Trophoblast cell (in vitro differentiated cells and primary cell): Measurements from ENCODE around the gene ZNF653.

Experiments
- DNase-seq, 2 donors: peaks; one replicate each; pipeline ENCODE4 v3.0.0-alpha.2; 2016
- H2AFZ ChIP-seq: 2 replicates; pipeline ENCODE4 v1.6.1; 2013; ENCODE audit warnings: low read length, moderate library complexity, mild to moderate bottlenecking; ENCODE audit not compliant: insufficient read depth, poor library complexity
- H2AK5ac ChIP-seq: 2 replicates; pipeline ENCODE4 v1.6.1; 2013; ENCODE audit warnings: mild to moderate bottlenecking, low read length
- H2BK120ac ChIP-seq: 2 replicates; pipeline ENCODE4 v1.6.1; 2013; ENCODE audit warnings: low read length, mild to moderate bottlenecking, moderate library complexity; ENCODE audit not compliant: insufficient read depth, poor library complexity
- H2BK12ac ChIP-seq: 2 replicates; pipeline ENCODE4 v1.6.1; 2013; ENCODE audit warnings: mild to moderate bottlenecking, low read length, moderate library complexity
- H2BK5ac ChIP-seq: 2 replicates; pipeline ENCODE4 v1.6.1; 2013; ENCODE audit warnings: low read length, low read depth, moderate library complexity, mild to moderate bottlenecking; ENCODE audit not compliant: poor library complexity
- H3K14ac ChIP-seq: 2 replicates; pipeline ENCODE4 v1.6.1; 2013; ENCODE audit warnings: mild to moderate bottlenecking, low read length
- H3K18ac ChIP-seq: 2 replicates; pipeline ENCODE4 v1.6.1; 2013; ENCODE audit warnings: mild to moderate bottlenecking, low read length
- H3K23ac ChIP-seq: 2 replicates; pipeline ENCODE4 v1.6.1; 2013; ENCODE audit warnings: low read length
- H3K27ac ChIP-seq: 2 replicates; pipeline ENCODE4 v1.5.1; 2013; ENCODE audit warnings: low read depth, mild to moderate bottlenecking, inconsistent platforms, low read length, moderate library complexity
- H3K27me3 ChIP-seq: 2 replicates; pipeline ENCODE4 v1.6.1; 2013; ENCODE audit warnings: inconsistent platforms, mild to moderate bottlenecking, low read length, moderate library complexity; ENCODE audit not compliant: insufficient read depth
- H3K36me3 ChIP-seq, 2 experiments: 1 replicate in 1 of 2; 2 replicates in 1 of 2; pipeline ENCODE4 v1.6.1; 2013; ENCODE audit warnings: low read length in 2 of 2, mild to moderate bottlenecking in 2 of 2, moderate library complexity in 1 of 2; ENCODE audit not compliant: insufficient read depth in 2 of 2, control insufficient read depth in 1 of 2
- H3K4ac ChIP-seq: 2 replicates; pipeline ENCODE4 v1.6.1; 2013; ENCODE audit warnings: low read depth, mild to moderate bottlenecking, low read length, moderate library complexity
- H3K4me1 ChIP-seq, 2 experiments: 1 replicate in 1 of 2; 2 replicates in 1 of 2; pipeline ENCODE4 v1.6.1; 2013; ENCODE audit warnings: low read length in 2 of 2, mild to moderate bottlenecking in 2 of 2, moderate library complexity in 1 of 2; ENCODE audit not compliant: insufficient read depth in 2 of 2, control insufficient read depth in 1 of 2
- H3K4me2 ChIP-seq: 2 replicates; pipeline ENCODE4 v1.6.1; 2013; ENCODE audit warnings: inconsistent platforms, mild to moderate bottlenecking, low read length, moderate library complexity
- H3K4me3 ChIP-seq: 2 replicates; pipeline ENCODE4 v1.5.1; 2013; ENCODE audit warnings: mild to moderate bottlenecking, low read depth, low read length, inconsistent platforms
- H3K79me1 ChIP-seq: one replicate; pipeline ENCODE4 v1.6.1; 2013; ENCODE audit warnings: low read length
- H3K79me2 ChIP-seq: 2 replicates; pipeline ENCODE4 v1.6.1; 2013; ENCODE audit warnings: low read length, mild to moderate bottlenecking; ENCODE audit not compliant: control insufficient read depth, insufficient read depth, poor library complexity
- H3K9ac ChIP-seq: 2 replicates; pipeline ENCODE4 v1.6.1; 2013; ENCODE audit warnings: mild to moderate bottlenecking, low read length
- H3K9me3 ChIP-seq: 2 replicates; pipeline ENCODE4 v1.6.1; 2013; ENCODE audit warnings: low read depth, mild to moderate bottlenecking, control low read depth, inconsistent platforms, low read length; ENCODE audit not compliant: insufficient read depth
- H4K12ac ChIP-seq: 2 replicates; pipeline ENCODE4 v1.6.1; 2013; ENCODE audit warnings: low read depth, mild to moderate bottlenecking, low read length, moderate library complexity
- H4K8ac ChIP-seq: 2 replicates; pipeline ENCODE4 v1.6.1; 2013; ENCODE audit warnings: low read depth, mild to moderate bottlenecking, low read length, moderate library complexity
- H4K91ac ChIP-seq: one replicate; pipeline ENCODE4 v1.6.1; 2013; ENCODE audit warnings: low read depth, mild to moderate bottlenecking, low read length, moderate library complexity
- WGBS: extraction: QIAGEN DNeasy Blood & Tissue Kit; methylation state at CpG from one replicate; pipeline ENCODE4 v1.1.7; 2013; ENCODE audit warnings: missing lambda C conversion rate; ENCODE audit not compliant: insufficient read length, insufficient coverage; ENCODE audit errors: extremely low coverage; 5-methylcytosine and 5-hydroxymethylcytosine counted together

Gene ZNF653

DNA sequence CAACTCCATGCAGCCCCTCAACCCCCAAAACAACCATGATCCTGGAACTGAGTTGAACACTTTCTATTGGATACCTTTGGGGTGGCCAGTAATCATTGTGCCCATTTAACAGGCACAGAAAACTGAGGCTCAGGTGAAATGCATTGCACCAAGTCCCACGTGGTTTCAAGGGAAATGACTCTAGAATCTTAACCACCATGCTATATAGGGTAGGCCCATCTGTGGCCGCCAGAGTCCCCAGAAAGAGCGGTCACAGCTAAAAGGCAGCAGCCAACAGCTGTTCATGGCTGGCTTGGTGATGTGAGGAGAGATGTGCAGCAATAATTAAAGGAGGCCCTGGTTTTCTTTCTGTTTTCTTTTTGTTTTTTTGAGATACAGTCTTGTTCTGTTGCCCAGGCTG, 35.6 kb upstream of the ZNF653 start:
- H3K23ac ChIP-seq: no peak overlapping the region
- no peak overlapping the region for H3K4me3 ChIP-seq
- H3K4me1 ChIP-seq: peaks cover 13 to 16% of the 10 kb centered on the region in 2 experiments
- H2AK5ac ChIP-seq: no peak overlapping the region
- H3K4ac ChIP-seq: no peak overlapping the region
- peaks cover 28 to 33% of the 10 kb centered on the region in 2 experiments for H3K36me3 ChIP-seq
- no peak overlapping the region for H3K14ac ChIP-seq
- H3K18ac ChIP-seq: no peak overlapping the region
- no peak overlapping the region for H2BK12ac ChIP-seq
- H2BK5ac ChIP-seq: no peak overlapping the region
- no peaks in the 10 kb centered on the region for H3K9me3 ChIP-seq
- no CpG with 5 or more reads among the region's 3 CpGs for WGBS
- no peak overlapping the region for H3K4me2 ChIP-seq
- no peak overlapping the region for H2AFZ ChIP-seq
- H3K79me1 ChIP-seq: peaks cover 22% of the 10 kb centered on the region
- H4K12ac ChIP-seq: peak overlapping the region; percentile 27
- no peak overlapping the region for H4K91ac ChIP-seq
- H2BK120ac ChIP-seq: no peak overlapping the region
- no peak overlapping the region for H3K9ac ChIP-seq
- H4K8ac ChIP-seq: no peak overlapping the region
- no peaks in the 10 kb centered on the region for H3K27me3 ChIP-seq
- H3K27ac ChIP-seq: no peak overlapping the region
- H3K79me2 ChIP-seq: peaks cover 16% of the 10 kb centered on the region
- no peak for DNase-seq

DNA sequence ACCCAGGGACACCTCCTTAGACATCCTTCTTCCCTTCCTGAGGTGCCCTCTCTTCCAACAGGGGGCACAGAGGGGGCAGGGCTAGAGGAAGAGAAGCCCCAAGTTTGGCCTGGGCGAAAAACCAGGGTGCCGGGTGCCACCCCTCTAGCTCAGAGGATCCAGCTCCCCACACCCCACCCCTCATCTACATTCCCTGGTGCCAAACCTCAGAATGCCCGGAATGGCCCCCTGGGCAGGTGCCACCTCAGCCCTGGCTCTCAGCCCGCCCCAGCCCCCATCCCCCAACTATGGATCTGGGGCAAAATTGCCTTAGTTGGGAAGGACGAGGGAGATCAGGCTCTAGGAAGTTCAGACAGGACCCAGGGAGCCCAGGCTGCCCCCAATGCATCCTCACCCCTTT, 35.0 kb upstream of the ZNF653 start:
- Histone ChIP-seq H3K9me3 (no peaks in the 10 kb centered on the region), H3K14ac (peak overlapping the region; percentile 88), H2BK120ac (peak overlapping the region; percentile 76), H3K4me2 (peak overlapping the region; percentile 70), H3K23ac (no peak overlapping the region), H3K4me1 (peaks cover 14 to 16% of the 10 kb centered on the region in 2 experiments), H2AFZ (peak overlapping the region; percentile 27), H3K36me3 (peaks cover 22 to 29% of the 10 kb centered on the region in 2 experiments), H3K27ac (peak overlapping the region; percentile 61), H3K18ac (peak overlapping the region; percentile 67), H3K4ac (peak overlapping the region; percentile 26), H3K4me3 (no peak overlapping the region), H4K12ac (peak overlapping the region; percentile 61), H4K8ac (peak overlapping the region; percentile 51), H3K9ac (no peak overlapping the region), H2BK12ac (peak overlapping the region; percentile 42), H3K27me3 (no peaks in the 10 kb centered on the region), H4K91ac (peak overlapping the region; percentile 87), H2AK5ac (peak overlapping the region; percentile 90), H3K79me1 (peaks cover 26% of the 10 kb centered on the region), H3K79me2 (peaks cover 18% of the 10 kb centered on the region), H2BK5ac (peak overlapping the region; percentile 74)
- WGBS: no CpG with 5 or more reads among the region's 5 CpGs
- DNase-seq: no peak

DNA sequence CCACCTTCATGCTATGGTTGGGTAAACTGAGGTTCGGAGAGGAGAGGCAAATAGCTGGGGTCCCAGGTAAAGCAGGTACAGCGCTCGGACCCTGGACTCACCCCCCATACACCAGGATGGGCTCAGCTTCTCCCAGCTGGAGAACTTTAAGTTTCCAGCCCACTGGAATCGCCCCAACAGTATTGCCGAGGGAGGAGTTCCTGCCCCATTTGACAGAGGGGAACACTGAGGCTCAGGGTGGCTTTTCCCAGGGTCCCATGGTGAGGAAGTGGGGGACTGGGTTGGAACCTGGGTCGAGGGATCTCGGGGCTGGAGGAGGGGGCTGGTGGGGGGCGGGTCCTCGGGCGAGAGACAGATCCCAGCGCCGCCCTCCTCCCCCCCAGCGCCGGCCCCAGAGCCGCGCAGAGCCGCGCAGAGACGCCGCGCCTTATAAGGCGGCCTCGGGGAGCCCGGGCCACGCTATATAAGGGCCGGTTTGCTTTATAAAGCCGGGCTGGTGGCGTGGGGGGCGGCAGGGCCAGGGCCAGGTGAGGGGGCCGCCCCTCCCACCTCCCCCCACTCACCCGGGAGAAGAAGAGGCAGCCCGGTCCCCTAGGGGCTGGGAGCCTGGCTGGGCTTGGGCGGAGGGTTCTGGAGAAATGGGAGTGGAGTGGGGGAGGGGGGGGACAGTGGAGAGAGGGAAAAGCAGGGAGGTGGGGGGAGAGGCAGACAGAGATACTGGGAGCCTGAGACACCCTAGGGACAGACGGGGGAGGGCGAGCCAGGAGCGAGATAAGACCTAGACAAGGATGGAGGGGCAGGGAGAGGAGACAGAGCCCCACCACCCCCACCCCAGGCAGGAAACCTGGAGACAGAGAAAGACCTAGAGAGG, 34.1 kb upstream of the ZNF653 start:
- H4K12ac ChIP-seq: peak overlapping the region; percentile 61
- H2AK5ac ChIP-seq: peak overlapping the region; percentile 92
- peak overlapping the region; percentile 79 for H2BK120ac ChIP-seq
- H3K18ac ChIP-seq: peak overlapping the region; percentile 87
- peaks cover 29% of the 10 kb centered on the region for H3K79me1 ChIP-seq
- peak overlapping the region; percentile 88 for H3K14ac ChIP-seq
- peak overlapping the region; percentile 63 for H2AFZ ChIP-seq
- peak overlapping the region; percentile 84 for H2BK12ac ChIP-seq
- no CpG with 5 or more reads among the region's 36 CpGs for WGBS
- H3K4me2 ChIP-seq: peak overlapping the region; percentile 70
- H3K9ac ChIP-seq: peak overlapping the region; percentile 90
- H3K27me3 ChIP-seq: no peaks in the 10 kb centered on the region
- peak overlapping the region; percentile 87 for H4K91ac ChIP-seq
- H3K9me3 ChIP-seq: no peaks in the 10 kb centered on the region
- peaks cover 17 to 21% of the 10 kb centered on the region in 2 experiments for H3K4me1 ChIP-seq
- peak overlapping the region; percentile 72 for H4K8ac ChIP-seq
- peak overlapping the region; percentile 75 for H3K4me3 ChIP-seq
- H3K27ac ChIP-seq: peak overlapping the region; percentile 91
- peaks cover 22% of the 10 kb centered on the region in 2 experiments for H3K36me3 ChIP-seq
- no peak for DNase-seq
- H3K79me2 ChIP-seq: peaks cover 20% of the 10 kb centered on the region
- peak overlapping the region; percentile 91 for H3K4ac ChIP-seq
- H2BK5ac ChIP-seq: peak overlapping the region; percentile 90
- peak overlapping the region; percentile 10 for H3K23ac ChIP-seq

DNA sequence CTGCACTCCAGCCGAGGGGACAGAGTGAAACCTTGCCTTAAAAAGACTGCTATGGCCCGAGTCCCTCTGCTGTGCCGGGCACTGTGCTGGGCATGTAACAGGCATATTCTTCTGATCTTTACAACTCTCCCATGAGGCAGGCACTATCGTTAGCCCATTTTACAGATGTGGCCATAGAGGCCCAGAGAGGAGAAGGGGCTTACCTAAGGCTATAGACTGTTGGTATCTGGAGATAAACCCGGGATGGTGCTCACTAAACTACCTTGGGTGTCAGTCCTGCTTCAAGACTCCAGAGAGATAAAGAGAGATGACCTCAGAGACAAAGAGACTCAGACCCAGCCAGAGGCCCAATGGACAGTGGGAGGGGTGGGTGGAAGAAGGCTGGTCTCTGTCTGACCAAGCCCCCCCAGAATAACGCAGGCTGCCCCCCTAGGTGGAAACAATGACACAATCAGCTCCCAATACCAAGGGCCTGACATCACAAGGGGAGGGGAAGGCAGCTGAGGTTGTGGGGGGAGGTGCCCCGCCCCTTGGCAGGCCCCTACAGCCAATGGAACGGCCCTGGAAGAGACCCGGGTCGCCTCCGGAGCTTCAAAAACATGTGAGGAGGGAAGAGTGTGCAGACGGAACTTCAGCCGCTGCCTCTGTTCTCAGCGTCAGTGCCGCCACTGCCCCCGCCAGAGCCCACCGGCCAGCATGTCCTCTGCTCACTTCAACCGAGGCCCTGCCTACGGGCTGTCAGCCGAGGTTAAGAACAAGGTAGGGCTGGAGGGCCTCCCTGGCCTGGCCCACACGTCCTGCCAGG, 32.8 kb upstream of the ZNF653 start, which contains the start of gene CNN1:
Gene CNN1, plus strand, starts transcription at position 620 of the 805 bp plus-strand sequence. Its CDS starts 77 bp downstream, at position 697.
- no CpG with 5 or more reads among the region's 21 CpGs for WGBS
- H4K8ac ChIP-seq: peak within 1 kb of the TSS; percentile 72
- H3K27ac ChIP-seq: peak within 1 kb of the TSS; percentile 91
- H2BK5ac ChIP-seq: peak within 1 kb of the TSS; percentile 90
- H3K9me3 ChIP-seq: no peaks in the 10 kb centered on the region
- peak within 1 kb of the TSS; percentile 84 for H2BK12ac ChIP-seq
- peak within 1 kb of the TSS; percentile 90 for H3K9ac ChIP-seq
- H3K4me3 ChIP-seq: peak within 1 kb of the TSS; percentile 75
- peaks cover 20% of the 10 kb centered on the region for H3K79me2 ChIP-seq
- peak within 1 kb of the TSS; percentile 10 for H3K23ac ChIP-seq
- peak within 1 kb of the TSS; percentile 42 for H3K14ac ChIP-seq
- H3K36me3 ChIP-seq: peaks cover 12 to 15% of the 10 kb centered on the region in 2 experiments
- H3K4ac ChIP-seq: peak within 1 kb of the TSS; percentile 91
- peaks cover 29% of the 10 kb centered on the region for H3K79me1 ChIP-seq
- H3K27me3 ChIP-seq: no peaks in the 10 kb centered on the region
- H3K18ac ChIP-seq: peak within 1 kb of the TSS; percentile 87
- H4K91ac ChIP-seq: peak within 1 kb of the TSS; percentile 86
- peak within 1 kb of the TSS; percentile 92 for H2AK5ac ChIP-seq
- H2AFZ ChIP-seq: peak within 1 kb of the TSS; percentile 37
- peak within 1 kb of the TSS; percentile 79 for H2BK120ac ChIP-seq
- peak within 1 kb of the TSS; percentile 70 for H3K4me2 ChIP-seq
- H3K4me1 ChIP-seq: peaks cover 17 to 21% of the 10 kb centered on the region in 2 experiments
- no peak for DNase-seq
- H4K12ac ChIP-seq: peak within 1 kb of the TSS; percentile 27
